ENCODE measurements around the gene SHROOM2.
A peak's percentile ranks its signal among the peaks of the same experiment; 100 is the strongest.

The SHROOM2 gene

DNA sequence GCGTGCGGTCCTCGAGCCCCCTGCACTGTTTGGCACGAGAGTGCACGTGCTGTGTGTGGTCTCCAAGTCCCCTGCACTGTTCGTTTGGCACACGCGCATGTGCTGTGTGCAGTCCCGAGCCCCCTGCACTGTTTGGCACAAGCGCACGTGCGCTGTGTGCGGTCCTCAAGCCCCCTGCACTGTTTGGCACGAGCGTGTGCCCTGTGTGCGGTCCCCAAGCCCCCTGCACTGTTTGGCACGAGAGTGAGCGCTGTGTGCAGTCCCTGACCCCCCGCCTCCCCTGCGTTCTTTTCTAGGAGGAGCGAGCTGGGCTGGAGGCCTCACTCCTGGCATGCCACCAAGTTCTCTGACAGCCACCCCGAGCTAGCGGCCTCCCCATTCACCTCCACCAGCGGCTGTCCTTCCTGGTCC lies 104.5 kb downstream of the SHROOM2 start:
- DNase-seq, result no peak
- Histone ChIP-seq H3K27ac (no peak overlapping the region), H3K4me3 (ENCODE audit: low read depth, low read length) (no peak overlapping the region), H3K27me3 (replicated peaks) (no peaks in the 10 kb centered on the region), H3K36me3 (replicated peaks) (no peaks in the 10 kb centered on the region)
- in situ Hi-C loops (cut with HindIII; ENCODE audit: low pct_ligation_motif_present, low sequenced_read_pairs), result no loop called here
- no peak for TF ChIP-seq CTCF (IDR thresholded peaks at IDR 0.05; ENCODE audit: low read depth, low read length, missing control alignments)

- H3K4me3 ChIP-seq (ENCODE audit: low read depth, low read length), result no peak overlapping the region
- H3K36me3 ChIP-seq (replicated peaks), result no peaks in the 10 kb centered on the region
- DNase-seq, result no peak
- no peak for TF ChIP-seq CTCF (IDR thresholded peaks at IDR 0.05; ENCODE audit: low read depth, low read length, missing control alignments)
- H3K27me3 ChIP-seq (replicated peaks), result no peaks in the 10 kb centered on the region
- in situ Hi-C loops (cut with HindIII; ENCODE audit: low pct_ligation_motif_present, low sequenced_read_pairs), result no loop called here
- H3K27ac ChIP-seq, result no peak overlapping the region
Measured at GRCh38 chrX:9895225-9895912, 109.1 kb downstream of the SHROOM2 start.

GRCh38 chrX:9897761-9898161 lies 111.5 kb downstream of the SHROOM2 start:
- in situ Hi-C loops (cut with HindIII; ENCODE audit: low pct_ligation_motif_present, low sequenced_read_pairs), result no loop called here
- H3K27me3 ChIP-seq (replicated peaks), result no peaks in the 10 kb centered on the region
- TF ChIP-seq CTCF (IDR thresholded peaks at IDR 0.05; ENCODE audit: low read depth, low read length, missing control alignments), result no peak
- H3K36me3 ChIP-seq (replicated peaks), result no peaks in the 10 kb centered on the region
- peak; percentile 89 for DNase-seq
- H3K4me3 ChIP-seq (ENCODE audit: low read depth, low read length), result peak overlapping the region; percentile 53
- H3K27ac ChIP-seq, result peak overlapping the region; percentile 79

DNA sequence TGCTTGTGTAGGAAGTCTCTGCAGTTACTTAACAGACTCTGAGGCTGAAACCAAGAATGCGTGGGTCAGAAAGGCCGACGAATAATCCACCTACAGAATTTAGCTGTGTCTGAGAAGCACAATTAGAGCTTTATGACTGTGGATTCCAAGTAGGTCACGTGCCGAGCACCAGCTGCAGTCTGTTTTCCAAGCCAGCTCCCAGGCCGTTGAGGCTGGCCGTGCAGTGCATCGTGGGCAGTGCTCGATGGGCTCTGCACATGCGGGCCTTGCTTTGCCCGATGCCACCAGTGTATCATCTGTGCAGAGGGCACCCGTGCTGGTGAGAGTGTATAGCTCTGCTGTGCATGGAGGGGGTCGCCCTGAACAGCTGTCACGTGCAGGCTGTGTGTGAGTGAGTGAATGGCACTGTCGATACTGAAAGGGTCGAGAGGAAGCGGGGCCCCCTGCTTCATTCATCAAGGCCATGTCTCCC lies 113.4 kb downstream of the SHROOM2 start:
- in situ Hi-C loops (cut with HindIII; ENCODE audit: low pct_ligation_motif_present, low sequenced_read_pairs), result no loop called here
- TF ChIP-seq CTCF (IDR thresholded peaks at IDR 0.05; ENCODE audit: low read depth, low read length, missing control alignments), result no peak
- H3K27ac ChIP-seq, result peak overlapping the region; percentile 58

DNA sequence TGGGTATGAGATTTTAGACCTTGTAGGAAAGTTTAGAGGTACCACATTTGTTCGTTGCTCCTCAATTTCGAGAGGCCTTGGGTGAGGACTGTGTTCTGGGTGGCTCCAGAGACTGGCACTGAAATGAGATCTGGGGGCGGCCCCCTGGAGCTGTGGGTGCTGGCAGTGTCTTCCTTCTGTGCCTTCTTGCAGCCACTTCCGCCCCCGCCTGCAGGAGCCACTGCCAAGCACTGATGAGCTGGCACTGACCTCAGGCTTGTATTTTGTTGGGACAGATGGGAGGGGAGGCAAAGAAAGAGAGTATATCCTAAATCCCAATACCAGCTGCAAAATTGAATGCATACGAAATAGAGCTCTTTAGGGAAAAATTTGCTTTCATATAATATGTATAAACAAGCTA lies 116.4 kb downstream of the SHROOM2 start:
- Histone ChIP-seq H3K4me3 (ENCODE audit: low read depth, low read length) (no peak overlapping the region), H3K27ac (no peak overlapping the region), H3K36me3 (replicated peaks) (no peaks in the 10 kb centered on the region), H3K27me3 (replicated peaks) (no peaks in the 10 kb centered on the region)
- DNase-seq, result no peak
- TF ChIP-seq CTCF (IDR thresholded peaks at IDR 0.05; ENCODE audit: low read depth, low read length, missing control alignments), result no peak
- in situ Hi-C loops (cut with HindIII; ENCODE audit: low pct_ligation_motif_present, low sequenced_read_pairs), result no loop called here

More for the DNA sequence above, 113.4 kb downstream of the SHROOM2 start:
- H3K4me3 ChIP-seq (ENCODE audit: low read depth, low read length), result peak overlapping the region; percentile 53
- H3K36me3 ChIP-seq (replicated peaks), result no peaks in the 10 kb centered on the region
- no peaks in the 10 kb centered on the region for H3K27me3 ChIP-seq (replicated peaks)
- peak; percentile 73 for DNase-seq

DNA sequence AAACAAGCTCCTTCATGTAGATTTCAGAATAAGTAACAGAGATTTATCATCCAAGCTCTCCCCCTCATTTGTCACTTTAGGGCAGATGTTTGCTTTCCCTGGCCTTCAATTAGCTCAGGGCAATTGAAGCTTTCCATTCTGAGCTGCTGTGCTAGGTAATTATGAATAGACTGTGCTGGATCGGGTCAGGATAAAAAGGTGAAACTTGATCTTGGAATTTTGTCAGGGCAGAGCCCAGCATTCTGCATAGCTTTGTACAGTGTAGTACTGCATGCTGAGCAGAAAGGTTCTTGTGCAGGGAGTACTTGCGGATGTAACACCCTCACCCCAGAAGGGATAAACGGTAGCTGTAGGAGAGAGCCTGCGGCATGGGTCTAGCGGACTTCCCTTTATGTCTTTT lies 116.9 kb downstream of the SHROOM2 start:
- in situ Hi-C loops (cut with HindIII; ENCODE audit: low pct_ligation_motif_present, low sequenced_read_pairs), result no loop called here
- Histone ChIP-seq H3K27ac (no peak overlapping the region), H3K36me3 (replicated peaks) (no peaks in the 10 kb centered on the region), H3K27me3 (replicated peaks) (no peaks in the 10 kb centered on the region), H3K4me3 (ENCODE audit: low read depth, low read length) (no peak overlapping the region)
- DNase-seq, result no peak
- TF ChIP-seq CTCF (IDR thresholded peaks at IDR 0.05; ENCODE audit: low read depth, low read length, missing control alignments), result no peak
